Mesendoderm (in vitro differentiated cells): ENCODE measurements around the gene CHCHD6.

Experiments used
- DNase-seq: peaks from one replicate; pipeline ENCODE4 v3.0.0; 2013
- H2AK5ac ChIP-seq: 2 replicates; pipeline ENCODE4 v1.6.1; 2013; ENCODE audit warnings: low read length, inconsistent platforms
- H2BK120ac ChIP-seq: 2 replicates; pipeline ENCODE4 v1.6.1; 2013; ENCODE audit warnings: low read depth, mild to moderate bottlenecking, low read length, moderate library complexity, mixed read lengths
- H2BK15ac ChIP-seq: replicated peaks from 2 replicates; pipeline ENCODE4 v1.6.1; 2013; ENCODE audit warnings: low read depth, mild to moderate bottlenecking, moderate library complexity
- H2BK5ac ChIP-seq: 2 replicates; pipeline ENCODE4 v1.6.1; 2013; ENCODE audit warnings: low read length, inconsistent platforms
- H3K18ac ChIP-seq: 2 replicates; pipeline ENCODE4 v1.6.1; 2013; ENCODE audit warnings: mild to moderate bottlenecking, low read length, mixed read lengths
- H3K23ac ChIP-seq: one replicate; pipeline ENCODE4 v1.6.1; 2013; ENCODE audit warnings: low read length
- H3K27ac ChIP-seq: 2 replicates; pipeline ENCODE4 v1.5.1; 2013; ENCODE audit warnings: low read depth, mild to moderate bottlenecking, inconsistent platforms, low read length, moderate library complexity
- H3K27me3 ChIP-seq: 2 replicates; pipeline ENCODE4 v1.6.1; 2013; ENCODE audit warnings: low read length, control low read depth, mild to moderate bottlenecking, inconsistent platforms; ENCODE audit not compliant: insufficient read depth, poor library complexity
- H3K36me3 ChIP-seq: 2 replicates; pipeline ENCODE4 v1.6.1; 2013; ENCODE audit warnings: low read length, inconsistent platforms; ENCODE audit not compliant: control insufficient read depth, insufficient read depth
- H3K4ac ChIP-seq: one replicate; pipeline ENCODE4 v1.6.1; 2013; ENCODE audit warnings: low read depth, mild to moderate bottlenecking, low read length, moderate library complexity
- H3K4me1 ChIP-seq: 2 replicates; pipeline ENCODE4 v1.6.1; 2013; ENCODE audit warnings: low read depth, low read length, inconsistent platforms; ENCODE audit not compliant: control insufficient read depth
- H3K4me2 ChIP-seq: 2 replicates; pipeline ENCODE4 v1.6.1; 2013; ENCODE audit warnings: low read length
- H3K4me3 ChIP-seq: 2 replicates; pipeline ENCODE4 v1.5.1; 2013; ENCODE audit warnings: mild to moderate bottlenecking, low read length
- H3K56ac ChIP-seq: one replicate; pipeline ENCODE4 v1.6.1; 2013; ENCODE audit warnings: low read length
- H3K79me1 ChIP-seq: 2 replicates; pipeline ENCODE4 v1.6.1; 2013; ENCODE audit warnings: low read length, inconsistent platforms
- H3K79me2 ChIP-seq: 2 replicates; pipeline ENCODE4 v1.6.1; 2013; ENCODE audit warnings: mild to moderate bottlenecking, low read length; ENCODE audit not compliant: control insufficient read depth, insufficient read depth
- H3K9ac ChIP-seq: 2 replicates; pipeline ENCODE4 v1.6.1; 2013; ENCODE audit warnings: low read length, inconsistent platforms
- H4K5ac ChIP-seq: one replicate; pipeline ENCODE4 v1.6.1; 2013; ENCODE audit warnings: low read length
- H4K8ac ChIP-seq: one replicate; pipeline ENCODE4 v1.6.1; 2013; ENCODE audit warnings: low read depth, mild to moderate bottlenecking, control low read depth, low read length, moderate library complexity
- WGBS: extraction: QIAGEN DNeasy Blood & Tissue Kit; methylation state at CpG from one replicate; pipeline ENCODE4 v1.1.7; 2013; ENCODE audit warnings: low lambda C conversion rate, missing lambda C conversion rate; ENCODE audit not compliant: insufficient coverage; ENCODE audit errors: extremely low coverage; 5-methylcytosine and 5-hydroxymethylcytosine counted together

CHCHD6 gene

GRCh38 chr3:126706631-126707030 is 2.6 kb downstream of the CHCHD6 start:
- Histone ChIP-seq H3K23ac (no peak overlapping the region), H3K9ac (no peak overlapping the region)
- no peak for DNase-seq

GRCh38 chr3:126711121-126711760 is 7.2 kb downstream of the CHCHD6 start:
- Histone ChIP-seq H3K36me3 (no peaks in the 10 kb centered on the region), H4K8ac (no peak overlapping the region), H2BK15ac (no peak overlapping the region), H2BK5ac (no peak overlapping the region), H3K9ac (no peak overlapping the region), H3K79me2 (peaks cover 2% of the 10 kb centered on the region), H4K5ac (no peak overlapping the region), H3K27me3 (no peaks in the 10 kb centered on the region), H3K79me1 (peaks cover 15% of the 10 kb centered on the region), H2BK120ac (no peak overlapping the region), H3K4ac (no peak overlapping the region), H3K4me2 (no peak overlapping the region), H3K23ac (no peak overlapping the region), H2AK5ac (no peak overlapping the region), H3K18ac (no peak overlapping the region), H3K4me1 (no peaks in the 10 kb centered on the region), H3K4me3 (no peak overlapping the region), H3K27ac (no peak overlapping the region), H3K56ac (no peak overlapping the region)
- DNase-seq: no peak
- WGBS: no CpG with 5 or more reads among the region's 8 CpGs

More at GRCh38 chr3:126706631-126707030, 2.6 kb downstream of the CHCHD6 start:
- peaks cover 3% of the 10 kb centered on the region for H3K4me1 ChIP-seq
- no peak overlapping the region for H2BK15ac ChIP-seq
- peaks cover 1% of the 10 kb centered on the region for H3K27me3 ChIP-seq
- no peak overlapping the region for H3K4ac ChIP-seq
- no peak overlapping the region for H3K18ac ChIP-seq
- H3K4me2 ChIP-seq: no peak overlapping the region
- H3K79me1 ChIP-seq: peaks cover 13% of the 10 kb centered on the region
- H2BK120ac ChIP-seq: no peak overlapping the region
- no peak overlapping the region for H2BK5ac ChIP-seq
- peaks cover 5% of the 10 kb centered on the region for H3K79me2 ChIP-seq
- WGBS: no CpG with 5 or more reads among the region's 3 CpGs
- H4K5ac ChIP-seq: no peak overlapping the region
- no peak overlapping the region for H2AK5ac ChIP-seq
- no peak overlapping the region for H3K56ac ChIP-seq
- no peak overlapping the region for H3K4me3 ChIP-seq
- no peak overlapping the region for H4K8ac ChIP-seq
- H3K27ac ChIP-seq: no peak overlapping the region
- H3K36me3 ChIP-seq: no peaks in the 10 kb centered on the region

- Histone ChIP-seq H3K9ac (no peak overlapping the region), H2BK15ac (no peak overlapping the region), H3K79me2 (peaks cover 2% of the 10 kb centered on the region), H3K18ac (no peak overlapping the region), H3K23ac (no peak overlapping the region), H3K4ac (no peak overlapping the region), H3K27me3 (no peaks in the 10 kb centered on the region), H2BK120ac (no peak overlapping the region), H3K36me3 (no peaks in the 10 kb centered on the region), H3K4me3 (no peak overlapping the region), H3K56ac (no peak overlapping the region), H2AK5ac (no peak overlapping the region), H2BK5ac (no peak overlapping the region), H4K8ac (no peak overlapping the region), H4K5ac (no peak overlapping the region), H3K27ac (no peak overlapping the region), H3K4me1 (no peaks in the 10 kb centered on the region), H3K4me2 (no peak overlapping the region), H3K79me1 (peaks cover 17% of the 10 kb centered on the region)
- no peak for DNase-seq
- no CpG with 5 or more reads among the region's 7 CpGs for WGBS
These were observed 9.2 kb downstream of the CHCHD6 start for GRCh38 chr3:126713199-126713598.

- no peaks in the 10 kb centered on the region for H3K27me3 ChIP-seq
- H3K27ac ChIP-seq: no peak overlapping the region
- no peak overlapping the region for H3K23ac ChIP-seq
- H3K4ac ChIP-seq: no peak overlapping the region
- H2BK15ac ChIP-seq: no peak overlapping the region
- H3K56ac ChIP-seq: no peak overlapping the region
- peaks cover 20% of the 10 kb centered on the region for H3K79me1 ChIP-seq
- no peak overlapping the region for H4K8ac ChIP-seq
- H4K5ac ChIP-seq: no peak overlapping the region
- no peak overlapping the region for H3K4me3 ChIP-seq
- no peak overlapping the region for H2AK5ac ChIP-seq
- H3K79me2 ChIP-seq: peaks cover 4% of the 10 kb centered on the region
- H2BK120ac ChIP-seq: no peak overlapping the region
- no peak overlapping the region for H3K4me2 ChIP-seq
- no CpG with 5 or more reads among the region's 14 CpGs for WGBS
- H3K36me3 ChIP-seq: no peaks in the 10 kb centered on the region
- no peak overlapping the region for H3K18ac ChIP-seq
- no peak overlapping the region for H2BK5ac ChIP-seq
- no peak for DNase-seq
- H3K4me1 ChIP-seq: no peaks in the 10 kb centered on the region
- no peak overlapping the region for H3K9ac ChIP-seq
These were observed 10.3 kb downstream of the CHCHD6 start for GRCh38 chr3:126714276-126714900.

GRCh38 chr3:126714921-126715320 is 10.9 kb downstream of the CHCHD6 start:
- Histone ChIP-seq H3K18ac (no peak overlapping the region), H4K8ac (no peak overlapping the region), H3K4ac (no peak overlapping the region), H2BK120ac (no peak overlapping the region), H3K4me3 (no peak overlapping the region), H4K5ac (no peak overlapping the region), H2AK5ac (no peak overlapping the region), H2BK5ac (no peak overlapping the region), H2BK15ac (no peak overlapping the region), H3K27me3 (no peaks in the 10 kb centered on the region), H3K56ac (no peak overlapping the region), H3K4me1 (no peaks in the 10 kb centered on the region), H3K36me3 (no peaks in the 10 kb centered on the region), H3K79me1 (peaks cover 20% of the 10 kb centered on the region), H3K9ac (no peak overlapping the region), H3K79me2 (peaks cover 4% of the 10 kb centered on the region), H3K4me2 (no peak overlapping the region), H3K27ac (no peak overlapping the region), H3K23ac (no peak overlapping the region)
- no CpG with 5 or more reads among the region's 6 CpGs for WGBS
- no peak for DNase-seq

- peaks cover 20% of the 10 kb centered on the region for H3K79me1 ChIP-seq
- no peak overlapping the region for H3K4me2 ChIP-seq
- no peak overlapping the region for H4K8ac ChIP-seq
- DNase-seq: no peak
- no peak overlapping the region for H3K4me3 ChIP-seq
- no peak overlapping the region for H2BK120ac ChIP-seq
- H2AK5ac ChIP-seq: no peak overlapping the region
- H3K4me1 ChIP-seq: no peaks in the 10 kb centered on the region
- no CpG with 5 or more reads among the region's 1 CpG for WGBS
- H3K27ac ChIP-seq: no peak overlapping the region
- H2BK5ac ChIP-seq: no peak overlapping the region
- no peaks in the 10 kb centered on the region for H3K27me3 ChIP-seq
- H3K23ac ChIP-seq: no peak overlapping the region
- no peak overlapping the region for H4K5ac ChIP-seq
- H3K18ac ChIP-seq: no peak overlapping the region
- no peak overlapping the region for H3K4ac ChIP-seq
- no peaks in the 10 kb centered on the region for H3K36me3 ChIP-seq
- H3K79me2 ChIP-seq: peaks cover 4% of the 10 kb centered on the region
- no peak overlapping the region for H2BK15ac ChIP-seq
- H3K9ac ChIP-seq: no peak overlapping the region
- H3K56ac ChIP-seq: no peak overlapping the region
These were observed 11.4 kb downstream of the CHCHD6 start for GRCh38 chr3:126715432-126715831.
